Left kidney (tissue), 2 donors: ENCODE results near the gene SUSD1. TPM values are rescaled to one million over a fixed set of nuclear protein-coding genes. Genes with fewer than 3 reads are reported as not detected.

Experiments used
- DNase-seq: peaks from one replicate; pipeline ENCODE4 v3.0.0-alpha.2; 2013
- polyA plus RNA-seq: library from polyadenylated mRNA; unstranded; fragments of 120-200 nt; gene quantifications from one replicate; pipeline ENCODE4 v1.2.1, GENCODE V29; 2013; ENCODE audit not compliant: insufficient read length

SUSD1 gene
- polyA plus RNA-seq, 1 donor, result 35.6 TPM

DNA sequence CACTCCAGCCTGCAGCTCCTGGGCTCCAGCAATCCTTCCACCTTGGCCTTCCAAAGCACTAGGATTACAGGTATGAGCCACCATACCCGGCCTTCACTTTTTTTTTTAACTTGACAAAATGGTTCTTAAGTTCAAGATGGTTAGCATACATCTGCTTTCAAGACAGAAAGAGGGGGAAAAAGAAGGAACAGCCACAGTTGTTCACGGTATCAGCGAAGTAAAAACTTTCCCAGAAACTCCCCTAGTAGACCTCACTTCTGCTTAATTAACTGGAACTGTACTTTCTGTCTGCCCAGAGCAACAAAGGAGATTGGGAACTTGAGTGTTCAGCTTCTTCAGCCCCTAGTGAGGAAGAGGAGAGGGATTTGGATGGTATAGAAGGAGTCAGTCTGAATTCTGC, 161.8 kb downstream of the SUSD1 start:
- no peak for DNase-seq

DNA sequence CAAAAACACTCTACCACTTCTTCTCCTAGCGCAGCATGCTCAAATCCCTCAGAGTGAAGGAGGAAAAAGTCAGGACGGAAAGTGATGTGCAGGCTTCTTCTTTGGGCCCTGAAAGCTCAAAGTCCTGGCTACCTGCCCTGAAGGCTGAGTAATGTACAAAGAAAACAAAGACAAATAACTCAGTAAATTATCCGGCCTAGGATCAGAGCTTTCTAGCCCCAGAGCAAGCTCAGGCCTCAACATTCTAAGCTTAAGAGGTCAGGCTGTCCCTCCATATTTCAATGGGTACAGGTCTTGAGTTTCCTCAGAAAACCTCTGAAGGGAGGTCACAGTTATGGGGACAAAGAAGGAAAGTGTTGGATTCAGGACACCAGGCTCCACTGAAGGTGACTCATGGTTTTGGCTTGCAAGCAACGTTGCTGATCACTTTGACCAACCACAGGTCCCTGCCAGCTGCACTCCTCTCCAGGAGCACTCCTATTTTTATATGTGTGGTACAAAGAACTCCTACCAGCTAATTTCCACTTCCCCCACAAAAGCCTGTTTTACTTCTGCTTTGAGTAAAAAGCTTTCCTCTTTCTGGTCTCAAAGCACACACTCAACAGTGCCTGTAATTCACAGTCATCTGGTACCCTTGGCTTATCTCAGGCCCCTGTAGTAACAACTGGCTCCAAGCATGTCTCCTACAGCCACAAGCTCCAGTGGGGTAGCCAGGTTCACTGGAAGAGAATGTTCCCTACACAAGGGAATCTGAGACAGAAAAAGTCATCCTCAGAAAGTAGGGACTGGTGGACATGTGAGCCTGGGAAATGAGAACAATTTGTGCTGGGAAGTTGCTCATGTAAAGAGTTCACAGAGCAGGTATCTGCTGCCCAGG, 162.8 kb downstream of the SUSD1 start:
- no peak for DNase-seq

DNA sequence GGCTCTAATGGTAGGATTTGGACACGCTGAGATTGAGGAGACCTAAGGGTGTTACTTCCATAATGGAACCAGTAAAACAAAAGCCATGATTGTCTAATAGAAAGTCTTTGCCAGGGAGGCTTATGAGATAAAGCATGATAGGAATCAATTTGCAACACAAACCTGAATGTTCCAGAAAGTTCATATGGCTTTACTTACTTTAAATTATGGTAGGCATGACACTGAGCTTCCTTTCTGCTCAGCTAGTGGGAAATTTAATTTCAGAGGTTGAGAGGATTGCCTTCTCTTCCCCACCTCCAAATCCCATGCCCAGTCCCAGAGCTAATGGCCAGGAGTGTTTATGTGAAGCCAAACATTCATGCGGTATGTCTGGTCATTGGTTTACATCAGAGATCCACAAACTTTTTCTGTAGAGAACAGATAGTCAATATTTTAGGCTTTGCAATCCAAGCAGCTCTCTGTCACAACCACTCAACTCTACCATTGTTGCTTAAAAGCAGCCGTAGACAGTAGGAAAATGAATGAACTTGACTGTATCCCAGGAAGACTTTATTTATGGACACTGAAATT, 164.0 kb downstream of the SUSD1 start:
- DNase-seq, result no peak

DNA sequence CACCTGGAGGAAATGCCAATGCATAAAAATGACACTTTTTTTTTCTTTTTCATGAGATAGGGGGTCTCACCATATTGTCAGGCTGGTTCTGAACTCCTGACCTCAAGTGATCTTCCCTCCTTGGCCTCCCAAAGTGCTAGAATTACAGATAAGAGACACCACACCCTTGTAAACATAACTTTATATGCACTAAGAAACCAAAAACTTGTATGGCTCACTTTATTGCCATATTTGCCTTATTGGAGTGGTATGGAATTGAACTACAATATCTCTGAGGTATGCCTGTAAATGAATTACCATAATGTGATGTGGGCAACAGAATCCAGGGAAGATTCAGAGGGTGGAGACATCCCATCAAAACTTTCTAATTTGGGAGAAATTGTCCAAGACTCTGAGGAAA, 164.6 kb downstream of the SUSD1 start:
- DNase-seq, result no peak

DNA sequence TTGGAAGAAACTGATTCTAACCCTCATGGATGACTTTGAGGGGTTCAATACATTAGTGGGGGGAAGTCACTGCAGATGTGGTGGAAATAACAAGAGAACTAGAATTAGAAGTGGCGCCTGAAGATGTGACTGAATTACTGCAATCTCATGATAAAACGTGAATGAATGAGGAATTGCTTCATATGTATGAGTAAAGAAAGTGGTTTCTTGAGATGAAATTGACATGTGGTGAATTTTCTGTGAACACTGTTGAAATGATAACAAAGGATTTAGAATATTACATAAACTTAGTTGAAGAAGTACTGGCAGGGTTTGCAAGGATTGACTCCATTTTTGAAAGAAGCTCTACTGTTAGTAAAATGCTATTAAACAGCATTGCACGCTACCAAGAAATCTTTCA, 165.4 kb downstream of the SUSD1 start:
- no peak for DNase-seq

DNA sequence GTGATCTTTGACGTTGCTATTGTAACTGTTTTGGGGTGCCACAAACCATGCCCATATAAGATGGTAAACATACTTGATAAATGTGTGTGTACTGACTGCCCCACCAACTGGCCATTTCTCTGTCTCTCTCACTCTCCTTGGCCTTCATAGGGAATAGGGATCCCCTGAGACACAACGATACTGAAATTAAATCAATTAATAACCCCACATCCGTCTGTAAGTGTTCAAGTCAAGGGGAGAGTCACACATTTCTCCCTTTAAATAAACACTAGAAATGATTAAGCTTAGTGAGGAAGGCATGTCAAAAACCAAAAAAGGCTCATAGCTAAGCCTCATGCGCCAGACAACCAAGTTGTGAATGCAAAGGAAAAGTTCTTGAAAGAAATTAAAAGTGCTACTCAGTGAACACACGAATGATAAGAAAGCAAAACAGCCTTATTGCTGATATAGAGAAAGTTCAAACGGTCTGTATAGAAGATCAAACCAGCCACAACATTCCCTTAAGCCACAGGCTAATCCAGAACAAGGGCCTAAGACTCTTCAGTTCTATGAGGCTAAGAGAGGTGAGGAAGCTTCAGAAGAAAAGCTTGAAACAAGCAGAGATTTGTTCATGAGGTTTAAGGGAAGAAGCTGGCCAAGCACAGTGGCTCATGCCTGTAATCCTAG, 167.4 kb downstream of the SUSD1 start:
- no peak for DNase-seq

DNA sequence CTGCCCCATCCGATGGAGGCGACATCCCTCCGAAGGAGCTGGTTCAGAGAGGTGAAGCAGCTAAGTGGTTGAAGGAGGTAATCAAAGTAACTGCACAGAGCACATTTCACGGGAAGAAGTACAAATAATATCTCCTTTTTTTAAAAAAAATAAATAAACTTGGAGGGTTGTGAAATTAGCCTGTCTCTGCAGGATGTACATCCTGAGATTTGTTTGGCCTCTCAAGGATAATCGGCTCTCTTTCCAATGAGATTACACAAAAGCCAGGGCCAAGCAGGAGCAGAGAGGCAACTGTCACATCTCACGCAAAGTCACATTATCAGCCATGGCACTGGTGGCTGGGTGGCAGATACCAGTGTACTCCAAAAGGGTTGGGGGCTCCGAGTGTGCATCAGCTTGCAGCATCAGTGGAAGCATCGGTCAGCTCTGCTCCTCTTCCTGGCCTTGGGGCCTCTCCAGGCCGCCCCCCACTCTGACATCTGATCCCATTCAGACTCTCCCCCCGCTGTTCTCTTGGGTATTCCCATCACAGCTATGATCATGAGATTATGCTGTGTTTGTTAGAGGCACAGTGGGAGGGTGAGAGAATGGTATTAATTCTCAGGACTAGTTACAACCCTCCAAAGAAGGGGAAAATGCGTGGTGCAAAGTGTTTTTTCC, 168.6 kb downstream of the SUSD1 start:
- DNase-seq, result no peak

DNA sequence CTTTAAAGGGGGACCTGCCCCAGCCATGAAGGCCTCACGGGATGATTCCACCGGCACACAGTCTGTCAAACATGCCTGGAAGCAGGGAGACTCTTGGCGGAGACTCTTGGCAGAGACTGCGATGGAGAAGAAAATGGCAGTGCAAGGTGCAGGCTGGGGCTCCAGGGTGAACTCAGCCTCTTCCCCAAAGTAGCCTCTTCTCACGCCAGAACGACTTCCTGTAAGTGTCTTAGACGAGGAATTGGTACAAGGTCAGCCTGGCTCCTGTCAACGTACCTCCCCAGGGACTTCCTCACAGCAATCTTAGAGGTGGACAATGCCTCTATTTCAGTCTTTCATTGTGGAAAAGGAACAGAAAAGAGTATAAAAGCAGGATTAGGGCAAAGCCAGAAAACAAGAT, 169.2 kb downstream of the SUSD1 start:
- no peak for DNase-seq

DNA sequence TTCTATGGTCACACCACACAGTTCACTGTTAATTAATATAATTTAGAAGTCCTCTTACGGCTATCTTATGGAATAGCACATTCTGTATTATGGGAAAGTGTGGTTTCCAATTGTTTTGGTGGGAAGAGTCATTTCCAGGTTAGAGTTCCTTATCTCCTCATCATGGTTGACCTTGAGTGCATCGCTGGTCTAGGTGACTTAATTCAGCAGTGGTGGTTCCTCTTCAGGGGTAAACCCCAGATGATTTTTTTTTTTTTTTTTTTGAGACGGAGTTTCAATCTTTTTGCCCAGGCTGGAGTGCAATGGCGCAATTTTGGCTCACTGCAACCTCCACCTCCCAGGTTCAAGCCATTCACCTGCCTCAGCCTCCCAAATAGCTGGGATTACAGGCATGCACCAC, 171.6 kb downstream of the SUSD1 start:
- DNase-seq, result no peak

DNA sequence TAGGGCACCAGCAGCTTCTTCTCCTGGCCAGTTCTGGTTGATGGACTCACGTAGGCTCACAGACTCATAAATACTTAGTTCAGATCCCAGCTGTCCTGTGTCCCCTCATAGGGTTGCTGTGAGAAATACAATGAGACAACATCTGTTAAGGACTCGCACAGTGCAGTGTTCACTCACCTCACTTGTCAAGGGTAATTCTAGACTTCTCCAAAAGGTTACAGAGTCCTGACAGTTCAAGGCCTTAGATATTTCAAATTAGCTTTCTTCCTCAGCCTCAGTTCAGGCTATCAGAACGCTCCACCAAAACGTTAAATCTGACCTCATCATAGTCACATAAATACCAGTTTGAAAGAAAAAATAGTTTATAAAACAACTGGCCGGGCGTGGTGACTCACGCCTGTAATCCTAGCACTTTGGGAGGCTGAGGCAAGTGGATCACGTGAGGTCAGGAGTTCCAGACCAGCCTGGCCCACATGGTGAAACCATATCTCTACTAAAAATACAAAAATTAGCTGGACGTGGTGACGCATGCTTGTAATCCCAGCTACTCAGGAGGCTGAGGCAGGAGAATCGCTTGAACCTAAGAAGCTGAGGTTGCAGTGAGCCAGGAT, 172.1 kb downstream of the SUSD1 start:
- no peak for DNase-seq

DNA sequence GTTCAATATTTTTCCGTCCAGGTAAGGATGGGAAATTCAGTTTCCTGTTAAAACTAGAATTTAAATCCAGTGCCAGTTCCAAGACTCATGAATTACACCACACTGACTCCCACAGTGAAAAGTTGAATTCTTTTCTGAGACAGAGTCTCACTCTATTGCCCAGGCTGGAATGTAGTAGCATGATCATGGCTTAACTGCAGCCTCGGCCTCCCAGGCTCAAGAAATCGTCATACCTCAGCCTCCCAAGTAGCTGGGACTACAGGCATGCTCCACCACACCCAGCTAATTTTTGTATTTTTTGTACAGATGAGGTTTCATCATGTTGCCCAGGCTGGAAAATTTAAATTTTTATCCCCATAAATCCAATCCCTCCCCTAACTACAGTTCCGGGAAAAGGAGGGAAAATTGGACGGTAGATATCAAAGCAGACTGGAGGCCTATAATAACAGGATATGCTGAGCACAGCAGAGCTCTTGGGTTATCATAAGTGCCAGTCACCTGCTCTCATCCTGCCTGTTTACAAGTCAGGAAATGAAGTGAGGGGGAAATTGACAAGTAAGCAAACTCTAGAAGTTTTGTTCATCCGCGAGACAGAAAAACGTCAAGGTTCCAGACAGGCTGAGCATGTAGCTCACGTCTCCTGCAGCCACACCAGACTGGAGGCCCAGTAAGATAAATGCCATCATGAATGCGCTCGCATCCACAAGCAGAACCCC, 172.8 kb downstream of the SUSD1 start:
- DNase-seq, result no peak

DNA sequence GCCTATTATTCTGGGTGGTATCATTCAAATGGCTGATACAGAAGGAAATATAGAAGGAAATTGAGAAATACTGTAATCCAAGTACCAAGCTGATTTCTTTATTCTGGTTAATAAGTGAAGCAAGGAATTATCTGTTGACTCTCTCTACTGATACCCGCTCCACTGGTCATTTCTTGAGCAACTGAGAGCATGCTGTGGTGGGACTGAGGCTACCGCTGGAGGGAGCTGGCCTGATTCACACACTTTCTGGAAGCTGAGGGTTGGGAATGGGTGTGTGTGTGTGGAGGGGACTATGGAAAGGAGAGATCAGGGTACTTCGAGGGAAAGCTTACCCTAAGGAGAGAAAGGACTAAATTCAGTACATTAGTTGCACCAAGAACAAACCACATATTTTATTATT, 174.4 kb downstream of the SUSD1 start:
- no peak for DNase-seq

DNA sequence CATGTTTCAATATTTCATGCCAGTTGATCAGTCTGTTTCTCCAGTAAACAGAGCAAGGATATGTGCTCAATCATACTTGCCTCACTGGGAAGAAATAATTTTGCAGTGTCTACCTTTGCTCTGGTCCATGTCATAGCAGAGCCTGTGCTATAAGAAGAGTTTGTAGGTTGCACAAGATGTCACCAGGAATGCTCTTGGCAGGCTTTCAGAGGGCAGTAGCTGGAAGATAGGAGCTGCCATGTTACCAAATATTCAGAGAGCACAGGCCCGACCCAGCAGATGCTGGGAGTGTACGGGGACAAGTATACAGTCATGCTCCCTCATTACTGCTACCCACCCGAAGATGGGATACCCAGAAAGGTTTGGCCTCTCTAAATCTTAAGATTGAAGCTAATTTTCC, 175.8 kb downstream of the SUSD1 start:
- no peak for DNase-seq

DNA sequence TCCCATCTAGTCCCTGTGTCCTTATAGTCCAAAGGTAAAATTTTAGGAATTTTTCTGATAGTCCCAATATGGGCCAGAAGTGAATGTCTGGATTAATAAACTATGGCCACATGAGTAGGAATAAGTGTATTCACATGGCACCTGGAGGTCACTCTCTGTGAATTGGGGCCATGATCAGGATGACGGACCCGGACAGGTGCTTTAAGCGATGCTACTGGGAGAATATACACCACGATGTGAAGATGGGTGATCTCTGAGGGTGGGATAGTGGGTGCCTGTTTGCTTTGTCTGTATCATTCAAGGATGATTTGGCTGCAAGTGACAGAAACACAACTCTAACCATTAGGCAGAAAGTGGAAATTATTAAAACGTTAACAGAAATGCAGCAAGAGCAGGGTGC, 177.3 kb downstream of the SUSD1 start:
- DNase-seq, result no peak

DNA sequence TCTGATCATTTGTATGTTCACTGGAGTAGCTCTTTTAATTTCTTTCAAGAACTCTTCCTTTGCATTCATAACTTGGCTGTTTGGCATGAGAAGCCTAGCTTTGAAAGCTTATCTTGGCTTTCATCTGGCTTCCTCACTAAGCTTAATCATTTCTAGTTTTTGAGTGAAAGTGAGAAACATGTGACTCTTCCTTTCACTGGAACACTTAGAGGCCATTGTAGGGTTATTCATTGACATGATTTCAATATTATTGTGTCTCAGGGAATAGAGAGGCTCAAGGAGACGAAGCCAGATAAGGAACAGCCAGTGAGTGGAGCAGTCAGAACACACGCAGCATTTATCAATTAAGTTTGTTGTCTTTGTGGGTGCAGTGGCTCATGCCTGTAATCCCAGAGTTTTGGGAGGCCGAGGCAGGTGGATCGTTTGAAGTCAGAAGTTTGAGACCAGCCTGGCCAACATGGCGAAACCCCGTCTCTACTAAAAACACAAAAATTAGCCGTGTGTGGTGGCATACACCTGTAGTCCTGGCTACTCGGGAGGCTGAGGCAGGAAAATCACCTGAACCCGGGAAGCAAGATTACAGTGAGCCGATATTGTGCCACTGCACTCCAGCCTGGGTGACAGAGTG, 180.2 kb downstream of the SUSD1 start:
- DNase-seq, result no peak

DNA sequence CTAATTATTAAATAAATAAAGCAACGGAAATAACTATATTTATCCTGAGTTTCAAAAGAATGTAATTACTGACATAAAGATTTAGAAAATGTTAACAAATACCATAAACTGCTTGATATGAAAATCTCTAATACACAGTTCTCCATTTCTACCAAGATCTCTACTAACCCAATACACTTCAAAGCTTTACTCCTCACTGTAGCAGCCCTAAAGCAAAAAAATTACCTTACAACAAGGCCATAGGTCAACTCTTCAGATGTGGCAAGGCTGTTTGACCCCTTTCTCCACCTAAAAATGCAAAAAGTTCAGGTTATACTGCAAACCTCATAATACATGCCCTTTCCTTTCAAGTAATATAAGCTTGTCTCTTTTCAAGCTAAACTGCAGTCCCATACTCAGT, 181.8 kb downstream of the SUSD1 start:
- no peak for DNase-seq

DNA sequence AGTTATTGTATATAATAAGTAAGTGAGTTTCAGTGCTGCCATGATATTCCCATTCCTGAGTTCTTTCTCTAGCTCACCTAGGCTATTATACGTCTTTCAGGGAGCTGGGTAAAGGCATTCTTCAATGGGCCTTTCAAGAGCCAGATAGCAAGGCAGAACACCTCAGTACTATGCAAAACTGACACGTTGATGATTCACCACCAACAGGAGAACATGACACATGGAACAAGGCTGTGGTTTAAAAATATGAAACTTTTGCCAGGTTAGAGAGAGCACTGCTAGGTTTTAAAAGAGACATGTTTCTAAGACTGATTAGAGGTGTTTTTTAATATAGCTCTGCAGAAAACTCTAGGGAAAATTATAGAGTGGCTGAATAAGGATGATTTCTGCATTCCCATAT, 182.6 kb downstream of the SUSD1 start:
- no peak for DNase-seq

DNA sequence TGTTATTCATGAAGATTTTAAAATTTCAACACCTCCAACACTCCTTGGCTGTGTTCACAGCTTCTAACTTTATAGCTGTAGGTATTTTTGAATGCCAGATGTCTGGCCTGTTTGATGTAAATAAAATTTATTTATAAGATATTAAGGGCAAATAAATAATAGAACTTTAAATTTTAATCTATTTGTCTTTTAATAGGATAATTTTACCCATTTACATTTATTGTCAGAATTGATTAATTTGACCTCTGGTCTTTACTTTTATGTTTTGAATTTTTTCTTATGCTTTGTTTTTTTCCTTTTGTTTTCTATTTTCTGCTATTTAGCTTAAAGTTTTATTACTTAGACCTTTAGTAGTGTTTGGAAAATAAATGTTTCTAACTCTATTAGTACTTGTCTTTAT, 183.9 kb downstream of the SUSD1 start:
- no peak for DNase-seq
